HepG2 (cell line): ENCODE data around the gene CNPPD1. TPM values are rescaled to one million over a fixed set of nuclear protein-coding genes. Genes with fewer than 3 reads are reported as not detected.

ENCODE experiments used
- ATAC-seq: fragments of 200-7000 bp; cut with Tn5 transposase; 3 replicates; pipeline ENCODE4 v1.9.1; 2020; ENCODE audit warnings: mild to moderate bottlenecking, moderate library complexity
- BruUV-seq: library from RNA; stranded (reverse); fragments of 400-500 nt; replicated peaks from 2 replicates; lab custom pipeline; 2021; lab: Mats Ljungman, UMichigan
- CTCF ChIA-PET: fragments of 300-600 bp; formaldehyde crosslinking; extraction: SDS; loops from one replicate; lab custom pipeline; 2021; ENCODE audit warnings: low total read pairs, inconsistent platforms, low intra/inter-chr PET ratio; lab: Yijun Ruan, JAX
- POLR2A ChIA-PET: fragments of 350-600 bp; sonication (Branson Sonifier 250); formaldehyde crosslinking; loops from one replicate; lab custom pipeline; 2020; ENCODE audit warnings: antibody characterized with exemption, inconsistent platforms; lab: Yijun Ruan, JAX
- DNase-seq: peaks from one replicate; pipeline ENCODE4 v3.0.0-alpha.2; 2015; ENCODE audit warnings: low spot score
- FAIRE-seq: peaks from 3 replicates; lab custom pipeline; 2011; peaks lifted over from hg19 to GRCh38; lab: Jason Lieb, UNC
- H2AFZ ChIP-seq: one replicate; pipeline ENCODE4 v1.6.1; 2011; ENCODE audit warnings: low read length, inconsistent platforms
- H3K27ac ChIP-seq: fragments of 300-600 bp; 3 replicates; pipeline ENCODE4 v1.8.0; 2011; ENCODE audit warnings: mixed run types, mild to moderate bottlenecking, mixed read lengths, low read length, inconsistent platforms; ENCODE audit not compliant: insufficient read depth; ENCODE audit errors: extremely low read length
- H3K27me3 ChIP-seq, 2 experiments: fragments of 200-600 bp in 1 of 2; 2 replicates in 1 of 2; 3 replicates in 1 of 2; pipeline versions ENCODE4 v1.6.0 to v1.8.0; 2011; ENCODE audit warnings: low read length in 2 of 2, mild to moderate bottlenecking in 2 of 2, moderate library complexity in 2 of 2, inconsistent platforms in 1 of 2; ENCODE audit not compliant: insufficient read depth in 2 of 2, control insufficient read depth in 1 of 2
- H3K36me3 ChIP-seq, 2 experiments: fragments of 200-600 bp in 1 of 2; replicated peaks in 1 of 2; 2 replicates in 1 of 2; 3 replicates in 1 of 2; pipeline versions ENCODE4 v1.5.1 to v1.8.0; 2011; ENCODE audit warnings: low read length in 2 of 2, inconsistent platforms in 1 of 2; ENCODE audit not compliant: insufficient read depth in 2 of 2, control insufficient read depth in 1 of 2
- H3K4me1 ChIP-seq: 2 replicates; pipeline ENCODE4 v1.5.1; 2012; ENCODE audit warnings: low read length, inconsistent platforms; ENCODE audit not compliant: insufficient read depth
- H3K4me2 ChIP-seq: 2 replicates; pipeline ENCODE4 v1.6.0; 2011; ENCODE audit warnings: low read depth, low read length, inconsistent platforms
- H3K4me3 ChIP-seq, 3 experiments: fragments of 200-600 bp in 1 of 3; sonication (generic), shearing (Covaris generic) in 1 of 3; replicated peaks in 1 of 3; 2 replicates each; pipeline ENCODE4 v1.5.1; 2011 to 2016; ENCODE audit warnings: low read length in 3 of 3, inconsistent platforms in 2 of 3, low read depth in 2 of 3, mild to moderate bottlenecking in 2 of 3, control low read depth in 1 of 3, mixed read lengths in 1 of 3; ENCODE audit not compliant: insufficient read depth in 1 of 3
- H3K79me2 ChIP-seq: one replicate; pipeline ENCODE4 v1.6.1; 2011; ENCODE audit warnings: low read length, inconsistent platforms; ENCODE audit not compliant: insufficient read depth
- H3K9ac ChIP-seq: 2 replicates; pipeline ENCODE4 v1.6.0; 2011; ENCODE audit warnings: mild to moderate bottlenecking, low read depth, low read length, inconsistent platforms; ENCODE audit not compliant: insufficient read depth
- H3K9me3 ChIP-seq: 2 replicates; pipeline ENCODE4 v1.5.1; 2012; ENCODE audit warnings: mild to moderate bottlenecking, low read length
- H4K20me1 ChIP-seq: 2 replicates; pipeline ENCODE4 v1.6.0; 2011; ENCODE audit warnings: inconsistent platforms, mild to moderate bottlenecking, low read length, moderate library complexity; ENCODE audit not compliant: insufficient read depth
- ETV5 ChIP-seq: IDR thresholded peaks from 2 replicates; pipeline ENCODE4 v1.6.1; 2018; ENCODE audit warnings: missing biosample characterization, missing genetic modification reagents, inconsistent platforms, borderline replicate concordance
- FIP1L1 ChIP-seq: fragments of 200-400 bp; formaldehyde crosslinking; IDR thresholded peaks from 2 replicates; pipeline ENCODE4 v1.6.1; 2018; ENCODE audit warnings: low read depth, mild to moderate bottlenecking, low read length, moderate library complexity, borderline replicate concordance; ENCODE audit not compliant: insufficient read depth
- ZFP91 ChIP-seq: sonication (generic); formaldehyde crosslinking; IDR thresholded peaks from 2 replicates; pipeline ENCODE4 v1.9.0; 2022; ENCODE audit warnings: missing genetic modification reagents, mild to moderate bottlenecking, borderline replicate concordance
- WGBS: methylation state at CpG from one replicate; pipeline ENCODE4 v1.1.6; 2017; ENCODE audit warnings: low lambda C conversion rate; 5-methylcytosine and 5-hydroxymethylcytosine counted together
- in situ Hi-C: cut with HindIII; loops from 2 replicates; pipeline ENCODE4 v1.10.0; 2017; ENCODE audit warnings: low pct_unique_long_range_greater_than_20kb; ENCODE audit not compliant: extremely low pct_ligation_motif_present
- intact Hi-C: fragments of 100-400 bp; cut with micrococcal nuclease; formaldehyde crosslinking; loops from one replicate; pipeline ENCODE4 v1.10.0; 2022; ENCODE audit not compliant: unreplicated experiment
- polyA plus RNA-seq, 8 experiments: library from polyadenylated mRNA; depleted of rRNA in 3 of 8; stranded (reverse) in 7 of 8; unstranded in 1 of 8; fragments of >200 nt; fragmentation: Illumina TruSeq in 4 of 8; extraction: Trizol in 4 of 8; gene quantifications; 2 replicates each; pipeline versions ENCODE4 v1.2.1 to v1.2.3, GENCODE V29; 2011 to 2016; ENCODE audit warnings: low read depth in 4 of 8, missing spikeins in 1 of 8, mixed read lengths in 1 of 8; ENCODE audit not compliant: insufficient read depth in 1 of 8
- total RNA-seq, 5 experiments: library from RNA; depleted of rRNA; stranded (reverse); fragments of >200 nt; fragmentation: Illumina TruSeq; extraction: Trizol; gene quantifications; 2 replicates each; pipeline ENCODE4 v1.2.3, GENCODE V29; 2016; ENCODE audit warnings: low read depth in 1 of 5
- TF ChIP-seq, protein P1 (sequence below): IDR thresholded peaks from 2 replicates; pipeline ENCODE4 v1.6.1; 2016; ENCODE audit warnings: missing compliant biosample characterization, missing genetic modification reagents, borderline replicate concordance

CNPPD1 gene
- total and polyA plus RNA-seq, 2 of the 13 experiments (the other 11 are each of a cell fraction or from before 2014, with no cell fraction given), result 35.5 to 49.4 TPM

DNA sequence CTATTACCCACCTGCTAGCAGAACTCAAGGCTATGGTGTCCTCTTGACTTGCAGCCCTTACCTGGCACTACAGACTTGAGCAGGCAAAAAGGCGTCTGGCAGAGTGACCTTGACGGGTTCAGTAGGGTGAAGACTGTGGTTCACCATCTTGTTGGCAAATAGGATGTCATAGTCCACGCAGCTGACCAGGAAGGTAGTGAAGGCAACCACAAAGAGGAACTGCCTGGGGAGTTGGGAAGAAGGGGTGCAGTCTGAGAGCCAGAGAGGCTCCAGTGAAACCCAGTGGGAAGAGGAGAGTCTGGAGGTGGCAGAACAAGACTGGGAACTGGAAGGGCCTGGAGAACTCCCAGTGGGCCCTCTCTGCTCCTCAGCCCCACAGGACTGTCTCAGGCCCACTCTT, 48.6 kb upstream of the CNPPD1 start:
- FAIRE-seq (no peak), ATAC-seq (no peak), DNase-seq (no peak)
- no peaks in the 10 kb centered on the region for H3K9me3 ChIP-seq
- H3K27me3 ChIP-seq, result no peaks in the 10 kb centered on the region; a peak in 1 of 5 replicates
- in situ Hi-C loops, result no loop called here
- H3K4me3 ChIP-seq, result no peak overlapping the region
- H3K27ac ChIP-seq, result no peak overlapping the region
- POLR2A ChIA-PET, result no interaction called here
- WGBS, result 94% methylated on average over 3 of the region's 3 CpGs
- peaks cover 17% of the 10 kb centered on the region for H3K4me1 ChIP-seq
- H2AFZ ChIP-seq, result no peak overlapping the region
- peaks cover 32% of the 10 kb centered on the region for H3K79me2 ChIP-seq
- CTCF ChIA-PET, result no interaction called here
- no peak overlapping the region for H3K4me2 ChIP-seq
- H3K36me3 ChIP-seq, result peaks cover 35 to 64% of the 10 kb centered on the region in 2 experiments
- H3K9ac ChIP-seq, result no peak overlapping the region
- no TSS peak for BruUV-seq
- TF ChIP-seq ETV5 (no peak), ZFP91 (CRISPR knock-in tag) (0 out of 2 replicates have a peak, but pooled peaks have one; percentile 30), FIP1L1 (no peak)
- TF ChIP-seq, protein P1, sequence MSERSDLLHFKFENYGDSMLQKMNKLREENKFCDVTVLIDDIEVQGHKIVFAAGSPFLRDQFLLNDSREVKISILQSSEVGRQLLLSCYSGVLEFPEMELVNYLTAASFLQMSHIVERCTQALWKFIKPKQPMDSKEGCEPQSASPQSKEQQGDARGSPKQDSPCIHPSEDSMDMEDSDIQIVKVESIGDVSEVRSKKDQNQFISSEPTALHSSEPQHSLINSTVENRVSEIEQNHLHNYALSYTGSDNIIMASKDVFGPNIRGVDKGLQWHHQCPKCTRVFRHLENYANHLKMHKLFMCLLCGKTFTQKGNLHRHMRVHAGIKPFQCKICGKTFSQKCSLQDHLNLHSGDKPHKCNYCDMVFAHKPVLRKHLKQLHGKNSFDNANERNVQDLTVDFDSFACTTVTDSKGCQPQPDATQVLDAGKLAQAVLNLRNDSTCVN (CRISPR knock-in tag), result no peak
- intact Hi-C loops, result no loop called here
- no peaks in the 10 kb centered on the region for H4K20me1 ChIP-seq
